Measurements from ENCODE around the gene S100A6.
A peak's percentile ranks its signal among the peaks of the same experiment; 100 is the strongest.
"Not testable (repeated sequence)": the region's sequence is repeated elsewhere in the genome, so short reads cannot be mapped to it uniquely, and the experiment has no call there.

S100A6 gene

DNA sequence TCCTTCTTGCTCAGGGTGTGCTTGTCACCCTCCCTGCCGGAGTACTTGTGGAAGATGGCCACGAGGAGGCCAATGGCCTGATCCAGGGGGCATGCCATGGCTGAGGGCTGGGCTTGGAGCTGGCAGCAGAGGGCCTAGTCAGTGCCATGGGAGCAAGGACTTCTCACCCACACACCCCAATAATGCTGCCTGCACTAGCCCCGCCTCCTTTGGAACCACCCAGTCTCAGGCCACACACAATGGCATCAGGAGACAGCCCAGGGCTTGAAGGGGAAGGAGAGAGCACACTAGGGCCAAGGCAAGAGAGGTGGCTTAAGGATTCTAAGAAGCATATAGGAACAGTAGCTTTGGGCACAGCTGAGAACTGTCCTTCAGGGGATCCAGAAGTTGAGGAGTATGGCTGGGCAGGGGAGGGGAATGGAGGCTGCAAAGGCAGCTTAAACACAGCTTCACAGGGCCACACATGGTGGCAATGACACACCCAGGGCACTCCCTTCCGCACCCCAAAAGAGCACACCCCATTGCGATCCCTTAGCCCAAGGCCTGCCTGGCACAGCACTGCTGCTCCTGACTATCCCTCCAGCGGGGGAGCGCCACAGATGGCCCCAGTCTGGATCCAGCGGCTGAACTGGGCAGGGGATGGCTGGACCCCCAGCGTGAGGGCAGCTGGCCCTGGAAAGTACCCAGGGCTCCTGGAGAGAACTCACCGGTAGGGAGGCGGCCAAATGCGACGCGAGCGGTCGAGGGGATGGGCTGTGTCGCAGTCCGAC, at the start of gene S100A6:
Gene S100A6 (minus strand): TSS at position 750 of the 770 bp plus-strand sequence. CDS start 652 bp downstream, at position 98.
- no peak for DNase-seq

DNA sequence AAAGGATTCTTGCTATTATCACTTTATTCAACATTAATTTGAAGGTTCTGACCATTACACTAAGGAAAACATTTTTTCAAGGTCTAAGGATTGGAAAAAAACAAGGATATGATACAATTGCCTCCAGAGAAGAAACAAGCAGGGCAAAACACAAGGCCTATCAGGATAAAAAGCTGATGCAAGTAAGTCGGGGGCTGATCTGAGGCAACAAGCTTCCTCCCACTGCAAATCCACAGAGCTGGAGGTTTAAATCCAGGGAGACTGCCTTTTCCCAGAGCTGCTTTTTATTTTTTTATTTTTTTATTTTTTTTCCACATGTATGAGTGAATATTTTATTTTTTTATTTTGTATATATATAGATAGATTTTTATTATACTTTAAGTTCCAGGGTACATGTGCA, 49.2 kb upstream of the S100A6 start:
- DNase-seq: no peak

DNA sequence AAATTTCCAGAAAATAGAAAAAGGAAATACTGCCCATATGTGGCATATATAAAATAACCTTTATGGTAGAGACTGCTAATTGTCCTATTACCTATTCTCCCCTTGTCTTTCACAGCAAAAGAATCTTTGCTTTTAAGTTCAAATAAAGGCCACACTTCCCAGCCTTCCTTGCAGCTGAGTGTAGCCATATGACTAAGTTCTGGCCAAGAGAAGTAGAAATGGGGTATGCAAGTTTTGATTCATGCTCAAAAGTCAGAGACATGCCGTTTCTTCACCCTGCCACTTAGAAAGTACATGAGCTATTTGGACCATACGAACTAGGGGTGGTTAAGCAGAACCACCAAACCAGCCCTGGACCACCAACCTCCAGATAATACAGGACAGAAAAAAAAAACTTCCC, 48.2 kb upstream of the S100A6 start:
- DNase-seq: no peak

DNA sequence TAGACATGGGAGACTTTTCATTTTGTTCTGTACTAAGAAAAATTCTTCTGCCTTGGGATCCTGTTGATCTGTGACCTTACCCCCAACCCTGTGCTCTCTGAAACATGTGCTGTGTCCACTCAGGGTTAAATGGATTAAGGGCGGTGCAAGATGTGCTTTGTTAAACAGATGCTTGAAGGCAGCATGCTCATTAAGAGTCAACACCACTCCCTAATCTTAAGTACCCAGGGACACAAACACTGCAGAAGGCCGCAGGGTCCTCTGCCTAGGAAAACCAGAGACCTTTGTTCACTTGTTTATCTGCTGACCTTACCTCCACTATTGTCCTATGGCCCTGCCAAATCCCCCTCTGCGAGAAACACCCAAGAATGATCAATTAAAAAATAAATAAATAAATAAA, 47.7 kb upstream of the S100A6 start:
- not testable (repeated sequence) for DNase-seq

DNA sequence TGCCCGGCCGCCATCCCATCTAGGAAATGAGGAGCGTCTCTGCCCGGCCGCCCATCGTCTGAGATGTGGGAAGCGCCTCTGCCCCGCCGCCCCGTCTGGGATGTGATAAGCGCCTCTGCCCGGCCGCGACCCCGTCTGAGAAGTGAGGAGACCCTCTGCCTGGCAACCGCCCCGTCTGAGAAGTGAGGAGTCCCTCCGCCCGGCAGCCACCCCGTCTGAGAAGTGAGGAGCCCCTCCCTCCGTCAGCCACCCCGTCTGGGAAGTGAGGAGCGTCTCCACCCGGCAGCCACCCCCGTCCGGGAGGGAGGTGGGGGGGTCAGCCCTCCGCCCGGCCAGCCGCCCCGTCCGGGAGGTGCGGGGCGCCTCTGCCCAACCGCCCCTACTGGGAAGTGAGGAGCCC, 47.0 kb upstream of the S100A6 start:
- not testable (repeated sequence) for DNase-seq

DNA sequence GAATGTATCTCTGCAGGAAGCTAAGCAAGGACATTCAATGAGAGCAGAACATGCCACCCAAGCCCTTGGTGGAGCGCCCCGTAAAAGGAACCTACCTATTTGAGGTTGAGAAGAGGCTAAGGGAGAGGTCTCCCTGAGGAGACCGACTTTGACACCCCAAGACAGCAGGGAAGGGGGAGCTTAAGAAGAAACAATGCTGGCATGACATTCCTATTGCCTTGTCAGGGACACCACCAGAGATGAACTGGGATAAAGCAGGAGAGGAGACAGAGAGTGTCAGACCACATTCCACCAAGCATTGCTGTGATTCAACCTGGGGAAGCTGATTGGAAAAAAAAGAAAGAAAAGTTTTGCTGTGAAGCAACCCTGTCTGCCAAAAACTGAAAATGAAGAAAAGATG, 43.1 kb upstream of the S100A6 start:
- DNase-seq: no peak

DNA sequence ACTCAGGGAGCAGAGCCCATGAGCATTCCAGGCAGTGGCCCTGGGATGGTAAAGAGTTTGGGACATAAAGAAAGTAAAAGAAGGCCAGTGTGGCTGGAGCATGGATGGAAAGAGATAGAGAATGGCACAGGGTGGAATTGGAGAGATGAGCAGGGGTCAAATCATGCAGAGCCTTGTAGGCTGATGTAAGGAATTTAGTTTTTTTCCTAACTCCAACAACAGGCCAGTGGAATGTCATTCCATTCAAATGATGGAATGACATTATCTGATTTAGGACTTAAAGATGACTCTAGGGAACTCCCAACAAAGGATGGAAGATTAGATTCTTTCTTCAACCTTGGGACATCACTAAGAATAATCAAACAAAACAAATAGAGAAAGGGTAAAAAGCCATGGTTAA, 42.7 kb upstream of the S100A6 start:
- DNase-seq: no peak

DNA sequence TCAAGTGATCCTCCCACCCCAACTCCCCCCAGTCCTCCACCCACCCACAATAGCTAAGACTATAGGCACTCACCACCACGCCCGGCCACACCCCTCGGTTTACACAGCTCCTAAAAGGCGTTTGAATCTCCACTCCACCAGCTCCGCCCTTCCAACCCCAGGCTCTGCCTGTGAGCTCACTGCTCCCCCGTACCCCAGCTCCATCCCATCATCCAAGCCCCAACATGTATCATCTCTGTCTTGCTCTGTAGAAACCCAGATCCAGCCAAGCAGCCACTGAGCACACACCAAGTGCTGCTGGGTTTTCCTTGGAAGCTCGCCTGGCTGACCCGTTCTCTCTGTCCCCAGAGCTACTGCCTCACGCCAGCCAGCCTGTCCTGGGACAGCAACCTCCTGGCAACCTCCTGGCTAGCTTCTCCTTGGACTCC, 41.8 kb upstream of the S100A6 start:
- no peak for DNase-seq

DNA sequence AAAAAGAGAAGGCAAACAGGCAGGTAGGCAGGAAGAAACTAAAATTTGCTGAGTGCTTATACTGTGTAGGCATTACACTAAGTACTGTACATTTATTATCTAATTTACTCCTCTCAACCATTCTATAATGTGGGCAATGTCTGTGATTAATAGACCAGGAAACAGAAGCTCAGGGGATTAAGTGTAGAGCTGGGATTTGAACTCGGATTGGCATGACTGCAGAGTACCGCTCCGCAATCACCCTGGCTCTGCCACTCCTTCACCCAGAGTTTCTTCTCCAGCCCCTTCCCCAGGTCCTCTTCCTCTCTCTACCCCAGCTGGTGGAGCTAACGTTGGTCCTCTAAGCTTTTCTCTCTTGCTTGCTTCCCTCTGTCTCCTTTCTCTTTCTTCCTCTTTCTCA, 41.3 kb upstream of the S100A6 start:
- DNase-seq: no peak

DNA sequence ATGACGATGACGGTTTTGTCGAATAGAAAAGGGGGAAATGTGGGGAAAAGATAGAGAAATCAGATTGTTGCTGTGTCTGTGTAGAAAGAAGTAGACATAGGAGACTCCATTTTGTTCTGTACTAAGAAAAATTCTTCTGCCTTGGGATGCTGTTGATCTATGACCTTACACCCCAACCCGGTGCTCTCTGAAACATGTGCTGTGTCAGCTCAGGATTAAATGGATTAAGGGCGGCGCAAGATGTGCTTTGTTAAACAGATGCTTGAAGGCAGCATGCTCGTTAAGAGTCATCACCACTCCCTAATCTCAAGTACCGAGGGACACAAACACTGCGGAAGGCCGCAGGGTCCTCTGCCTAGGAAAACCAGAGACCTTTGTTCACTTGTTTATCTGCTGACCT, 39.7 kb upstream of the S100A6 start:
- DNase-seq: not testable (repeated sequence)

DNA sequence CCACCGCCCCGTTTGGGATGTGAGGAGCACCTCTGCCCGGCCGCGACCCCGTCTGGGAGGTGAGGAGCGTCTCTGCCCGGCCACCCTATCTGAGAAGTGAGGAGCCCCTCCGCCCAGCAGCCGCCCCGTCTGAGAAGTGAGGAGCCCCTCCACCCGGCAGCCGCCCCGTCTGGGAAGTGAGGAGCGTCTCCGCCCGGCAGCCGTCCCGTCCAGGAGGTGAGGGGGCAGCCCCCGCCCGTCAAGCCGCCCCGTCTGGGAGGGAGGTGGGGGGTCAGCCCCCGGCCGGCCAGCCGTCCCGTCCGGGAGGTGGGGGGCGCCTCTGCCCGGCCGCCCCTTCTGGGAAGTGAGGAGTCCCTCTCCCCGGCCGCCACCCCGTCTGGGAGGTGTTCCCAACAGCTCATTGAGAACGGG, 39.3 kb upstream of the S100A6 start:
- not testable (repeated sequence) for DNase-seq

DNA sequence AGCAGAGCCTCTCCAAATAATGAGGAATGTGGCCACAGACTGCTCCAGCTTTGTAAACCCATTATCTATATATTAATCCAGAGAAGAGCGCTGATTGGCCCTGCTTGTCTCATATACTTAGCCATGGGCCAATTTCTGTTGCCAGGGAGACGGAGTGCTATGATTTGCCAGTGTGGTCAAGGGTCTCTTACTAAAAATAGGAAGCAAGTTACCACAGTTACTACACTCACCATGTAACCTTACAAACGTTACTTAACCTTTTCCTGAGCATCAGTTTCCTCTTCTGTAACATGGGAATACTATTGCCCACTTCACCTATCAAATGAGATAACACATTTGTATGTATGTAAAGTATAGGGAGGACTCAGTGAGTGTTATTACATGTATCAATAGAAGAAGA, 37.6 kb upstream of the S100A6 start:
- DNase-seq: no peak

DNA sequence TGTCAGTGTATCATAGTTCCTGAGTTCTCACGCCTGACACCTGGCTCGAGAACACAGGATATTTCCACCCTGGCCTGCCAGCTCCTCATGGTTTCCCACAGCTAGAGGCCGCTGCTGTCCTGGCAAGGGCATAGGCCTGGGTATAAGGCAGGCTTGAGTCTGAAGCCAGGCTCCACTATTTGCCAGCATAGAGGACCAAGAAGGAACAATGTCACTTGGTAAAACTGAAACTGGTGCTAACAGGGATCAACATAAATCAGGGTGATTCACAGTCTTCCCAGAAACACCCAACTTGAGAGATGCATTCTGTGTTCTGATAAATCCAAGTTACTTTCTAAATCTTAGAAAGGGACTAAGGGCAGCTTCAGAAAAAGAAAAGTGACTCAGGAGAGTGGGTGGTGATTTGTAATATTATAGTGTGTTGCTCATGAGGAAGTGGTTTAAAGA, 36.8 kb upstream of the S100A6 start:
- peak; percentile 33 to 49 for DNase-seq

DNA sequence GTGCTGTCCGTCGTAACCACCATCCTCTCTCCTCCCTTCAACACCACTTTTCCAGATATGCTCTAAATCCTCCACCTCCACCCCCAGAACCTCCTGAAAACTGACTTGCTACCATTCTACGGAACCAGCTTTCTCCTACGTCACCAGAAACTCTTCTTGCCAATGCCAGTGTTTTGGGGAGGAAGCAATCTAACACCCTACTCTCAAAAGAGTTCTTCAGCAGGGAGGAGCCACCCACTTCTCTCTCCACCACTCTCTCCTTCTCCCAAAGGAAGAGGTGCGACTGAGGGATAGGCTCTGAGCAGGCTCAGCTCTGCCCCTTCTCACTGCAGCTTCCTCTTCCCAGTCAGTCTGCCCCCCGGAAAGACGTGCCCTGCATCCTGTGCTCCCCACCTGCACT, 35.9 kb upstream of the S100A6 start:
- DNase-seq: no peak

DNA sequence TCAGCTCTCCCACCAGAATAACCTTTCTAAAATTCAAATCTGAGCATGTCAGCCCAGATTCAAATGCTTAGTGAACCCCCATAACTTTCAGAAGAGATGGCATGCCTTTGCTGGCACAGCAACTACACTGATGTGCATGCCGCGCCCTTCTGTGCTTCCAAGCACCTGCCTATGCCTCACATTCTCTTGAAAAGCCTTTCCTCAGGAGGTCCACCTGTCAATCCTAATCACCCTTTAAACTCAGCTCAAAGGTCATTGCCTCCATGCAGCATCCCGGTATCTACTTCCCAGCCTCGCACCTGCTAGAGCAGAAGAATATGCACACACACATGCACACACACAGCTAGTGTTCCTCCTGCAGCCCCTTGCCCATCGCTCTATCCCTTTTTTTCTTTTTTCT, 35.1 kb upstream of the S100A6 start:
- no peak for DNase-seq

DNA sequence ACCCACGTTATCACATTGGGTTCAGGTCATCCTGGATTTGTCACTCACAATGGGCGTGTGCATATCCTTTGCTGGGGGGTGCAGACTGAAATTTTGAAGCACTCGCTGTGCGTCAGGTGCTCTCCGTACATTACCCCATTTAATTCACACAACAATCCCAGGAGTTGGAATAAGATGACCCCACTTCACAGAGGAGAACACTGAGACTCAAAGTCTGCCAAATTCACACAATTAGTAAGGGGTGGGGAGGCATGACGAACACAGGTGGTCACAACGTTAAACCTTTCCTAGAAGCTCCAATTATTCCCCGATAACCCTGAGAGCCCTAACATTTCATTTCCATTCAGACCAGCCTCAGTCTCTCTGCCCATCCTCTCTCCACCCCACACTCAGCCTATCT, 33.7 kb upstream of the S100A6 start:
- no peak for DNase-seq

DNA sequence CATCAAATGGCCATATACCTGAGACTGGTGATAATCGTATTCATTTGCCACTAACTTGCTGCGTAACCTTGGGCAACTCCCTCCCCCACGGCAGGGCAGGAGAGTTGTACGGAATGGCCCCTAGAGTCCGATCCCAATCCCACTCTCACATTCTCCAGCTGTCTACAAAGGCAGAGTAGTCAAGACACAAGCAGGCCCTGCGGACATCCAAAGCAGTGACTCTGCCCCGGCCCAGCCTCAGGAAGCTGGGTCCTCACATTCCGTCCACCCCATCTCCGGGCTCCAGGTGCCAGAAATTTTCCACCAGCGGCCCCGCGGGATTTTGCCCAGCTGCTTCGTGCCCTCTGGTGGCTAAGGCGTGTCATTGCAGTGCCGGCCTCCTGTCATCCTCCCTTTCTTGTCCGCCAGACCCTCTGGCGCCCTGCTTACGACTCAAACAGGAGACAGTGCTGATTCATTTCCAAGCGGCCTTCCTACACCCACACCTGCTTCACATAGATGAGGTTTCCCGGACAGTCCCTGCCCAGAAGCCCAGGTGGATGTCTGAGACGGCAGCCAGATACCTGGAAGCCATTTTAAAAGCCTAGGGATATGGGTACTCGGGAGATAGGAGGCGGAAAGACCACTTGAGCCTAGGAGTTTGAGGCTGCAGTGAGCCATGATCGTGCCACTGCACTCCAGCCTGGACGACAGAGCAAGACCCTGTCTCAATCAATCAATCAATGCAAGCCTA, 32.7 kb upstream of the S100A6 start:
- DNase-seq: peak; percentile 88 to 93

DNA sequence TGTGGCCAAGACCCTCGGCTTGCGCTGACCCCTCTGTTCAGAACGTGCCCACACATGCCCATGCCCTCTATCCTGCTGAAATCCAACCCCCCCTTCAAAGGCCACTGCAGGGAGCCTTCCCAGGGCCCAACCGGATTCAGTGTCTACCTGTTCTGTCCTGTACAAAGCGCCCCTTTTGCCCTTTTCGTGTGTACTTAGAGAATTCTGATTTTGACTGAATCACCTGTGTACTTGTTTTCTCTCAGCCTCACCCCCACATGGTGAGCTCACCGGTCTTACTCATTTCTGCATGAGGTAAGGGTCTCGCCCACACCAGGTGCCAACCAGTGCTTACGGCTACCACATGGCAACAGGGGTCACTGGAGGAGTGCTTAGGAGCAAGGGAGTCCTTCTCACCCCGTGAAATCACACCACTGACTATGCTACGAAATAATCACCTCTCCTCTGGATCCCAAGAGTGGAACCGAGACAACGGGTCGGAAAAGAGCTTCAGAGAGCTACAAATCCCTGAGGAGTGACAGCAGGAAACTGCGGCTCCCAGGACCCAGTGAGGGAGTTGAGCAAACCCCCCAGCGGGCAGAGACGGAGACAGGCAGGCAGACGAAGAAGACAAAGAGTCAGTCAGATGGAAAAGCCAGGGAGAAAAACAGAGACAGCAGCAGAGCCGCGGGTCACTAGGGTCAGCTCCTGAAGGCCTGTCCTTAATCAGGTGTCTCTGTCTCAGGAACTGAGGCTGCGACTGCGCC, 32.0 kb upstream of the S100A6 start:
- DNase-seq: no peak

DNA sequence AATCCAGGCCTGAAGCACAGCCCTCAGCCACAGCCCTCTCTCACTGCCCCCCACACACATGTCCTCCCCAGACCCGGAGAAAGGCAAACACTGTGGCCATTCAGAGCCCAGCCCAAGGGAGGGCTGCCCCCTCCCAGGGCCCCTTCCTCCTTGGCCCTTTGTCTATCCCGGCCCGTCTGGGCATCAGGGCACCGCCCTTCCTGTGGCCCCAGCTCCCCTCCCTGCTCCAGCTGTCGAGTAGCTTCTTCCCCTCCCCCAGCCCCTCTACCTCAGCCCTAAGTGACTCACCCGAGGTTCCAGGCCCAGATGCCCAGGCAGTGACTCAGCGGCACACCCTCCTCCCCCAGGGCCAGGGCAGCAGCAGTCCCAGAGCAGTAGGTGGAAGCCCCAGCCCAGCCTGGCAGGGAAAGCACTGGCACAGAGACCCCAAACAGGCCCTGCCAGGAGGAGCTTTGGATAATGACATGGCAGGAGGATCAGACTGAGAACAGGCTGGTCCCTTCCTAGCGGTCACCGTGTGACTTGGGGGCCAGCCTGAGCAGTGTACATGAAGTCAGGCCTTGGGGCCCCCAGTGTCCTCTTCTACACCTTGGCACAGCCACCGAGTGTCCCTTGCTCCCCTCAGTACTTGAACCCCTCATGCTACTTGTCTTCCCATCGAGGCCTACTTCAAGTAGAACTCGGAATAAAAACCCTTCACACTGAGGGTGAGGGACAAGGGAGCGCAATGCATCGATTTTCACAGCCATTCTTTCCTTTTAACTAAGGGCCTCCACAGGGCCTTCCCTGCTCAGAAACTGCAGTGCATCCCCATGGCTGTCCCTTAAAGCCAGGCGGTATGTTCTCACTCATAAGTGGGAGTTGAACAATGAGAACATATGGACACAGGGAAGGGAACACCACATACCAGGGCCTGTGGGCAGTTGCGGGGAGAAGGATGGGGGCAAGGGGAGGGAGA, 30.9 kb upstream of the S100A6 start:
- peak; percentile 74 to 81 for DNase-seq

DNA sequence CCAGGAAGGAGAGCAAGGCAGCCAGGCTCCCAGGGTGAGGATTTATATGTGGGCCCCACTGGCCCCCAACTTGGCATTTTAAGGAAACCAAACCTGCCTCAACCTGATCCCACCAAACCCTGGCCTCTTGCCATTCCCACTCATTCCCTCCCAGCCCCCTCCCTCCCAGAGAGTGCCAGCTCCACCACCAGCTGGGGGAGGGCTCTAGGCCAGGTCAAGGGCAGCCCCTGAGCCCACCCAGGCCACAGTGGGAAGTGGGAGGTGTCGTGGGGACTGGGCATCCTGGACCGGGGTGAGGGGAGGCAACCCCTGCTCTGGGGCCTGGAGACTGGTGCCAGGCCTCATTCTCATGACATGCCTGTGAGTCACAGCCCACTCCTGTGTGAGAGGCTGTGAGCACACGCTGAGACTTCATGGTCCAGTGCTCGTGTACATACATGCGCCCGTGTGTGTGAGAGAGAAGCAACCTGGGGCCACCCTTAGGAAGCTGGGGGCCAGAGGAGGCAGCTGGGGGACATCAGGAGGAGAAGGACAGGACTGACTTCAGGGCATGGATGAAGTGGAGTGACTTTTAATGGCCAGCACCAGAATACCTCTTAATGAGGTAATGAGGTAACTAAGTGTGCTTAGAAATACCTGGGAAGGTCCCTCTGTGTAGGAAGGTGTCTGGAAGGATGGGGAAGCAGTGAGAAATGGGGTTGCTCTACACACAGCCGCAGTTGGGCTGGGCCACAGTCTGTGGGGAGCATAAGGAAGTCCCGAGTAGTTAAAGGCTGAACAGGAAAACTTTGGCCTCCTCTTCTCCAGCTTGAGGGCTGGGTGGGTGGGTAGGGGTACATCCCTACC, 30.0 kb upstream of the S100A6 start, which contains the start of gene S100A2:
Gene S100A2 (minus strand): TSS at position 316 of the 846 bp plus-strand sequence. CDS start 1,967 bp downstream, outside the sequence.
- DNase-seq: peak; percentile 36 to 51

DNA sequence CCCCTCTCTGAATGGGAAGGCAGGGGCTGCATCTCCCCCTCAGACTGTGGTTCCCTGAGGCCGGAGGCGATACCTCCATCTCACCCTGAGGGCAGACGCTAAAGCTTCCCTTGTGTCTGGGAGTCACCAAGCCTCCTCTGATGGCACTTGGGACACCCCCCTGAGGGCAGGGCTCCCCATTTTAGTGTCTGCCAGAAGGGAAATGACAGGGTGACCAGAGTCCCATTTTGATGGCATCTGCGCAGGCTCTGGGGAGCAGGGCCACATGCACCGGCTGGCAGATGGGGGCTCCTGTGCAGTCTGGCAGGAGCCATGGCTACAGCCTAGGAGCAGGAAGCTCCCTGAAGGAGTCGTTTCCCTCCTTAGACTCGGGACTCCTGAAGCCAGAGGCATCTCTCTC, 28.2 kb upstream of the S100A6 start:
- no peak for DNase-seq

Data from NCI-H187 (cell line).